Mammary epithelial cell (primary cell): ENCODE results near the gene GABRD.

Experiments used
- EZH2 ChIP-seq: IDR thresholded peaks from 2 replicates; pipeline ENCODE4 v1.6.1; 2012; ENCODE audit warnings: low read length, inconsistent platforms, borderline replicate concordance
- TF ChIP-seq, protein P1 (sequence below), 2 donors: IDR thresholded peaks in 1 of 2; conservative IDR thresholded peaks in 1 of 2; 2 replicates each; pipeline ENCODE4 v1.5.1; 2011 to 2012; ENCODE audit warnings: inconsistent platforms in 2 of 2, low read length in 2 of 2, mild to moderate bottlenecking in 2 of 2, control low read depth in 1 of 2, low read depth in 1 of 2; ENCODE audit not compliant: insufficient read depth in 1 of 2; ENCODE audit errors: extremely low read depth in 1 of 2

DNA sequence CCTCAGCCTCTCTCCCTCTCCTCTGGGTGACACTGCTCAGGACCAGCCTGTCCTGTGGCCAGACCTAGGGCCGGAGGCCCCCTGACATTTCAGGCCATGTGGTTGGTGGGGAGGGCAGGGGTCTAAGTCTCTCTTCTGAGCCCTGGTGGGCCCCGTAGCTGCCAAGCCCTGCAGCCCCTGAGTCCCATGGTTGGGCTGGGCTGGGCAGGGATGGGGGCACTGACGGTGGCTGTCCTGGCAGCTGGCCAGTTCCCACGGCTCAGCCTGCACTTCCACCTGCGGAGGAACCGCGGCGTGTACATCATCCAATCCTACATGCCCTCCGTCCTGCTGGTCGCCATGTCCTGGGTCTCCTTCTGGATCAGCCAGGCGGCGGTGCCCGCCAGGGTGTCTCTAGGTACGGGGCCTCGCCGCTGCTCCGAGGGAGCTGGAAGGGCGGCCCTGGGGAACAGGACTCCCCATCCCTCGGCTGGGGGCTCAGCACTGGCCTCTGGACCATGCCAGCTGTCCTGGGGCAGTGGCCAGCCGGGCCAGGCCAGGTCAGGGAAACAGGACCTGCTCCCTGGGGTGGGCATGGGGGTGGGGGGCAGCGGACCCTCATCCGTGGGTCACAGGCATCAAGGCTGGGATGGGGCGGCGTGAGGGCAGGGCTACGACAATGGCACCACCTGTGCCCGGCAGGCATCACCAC lies 9.9 kb downstream of the GABRD start:
- TF ChIP-seq, protein P1, sequence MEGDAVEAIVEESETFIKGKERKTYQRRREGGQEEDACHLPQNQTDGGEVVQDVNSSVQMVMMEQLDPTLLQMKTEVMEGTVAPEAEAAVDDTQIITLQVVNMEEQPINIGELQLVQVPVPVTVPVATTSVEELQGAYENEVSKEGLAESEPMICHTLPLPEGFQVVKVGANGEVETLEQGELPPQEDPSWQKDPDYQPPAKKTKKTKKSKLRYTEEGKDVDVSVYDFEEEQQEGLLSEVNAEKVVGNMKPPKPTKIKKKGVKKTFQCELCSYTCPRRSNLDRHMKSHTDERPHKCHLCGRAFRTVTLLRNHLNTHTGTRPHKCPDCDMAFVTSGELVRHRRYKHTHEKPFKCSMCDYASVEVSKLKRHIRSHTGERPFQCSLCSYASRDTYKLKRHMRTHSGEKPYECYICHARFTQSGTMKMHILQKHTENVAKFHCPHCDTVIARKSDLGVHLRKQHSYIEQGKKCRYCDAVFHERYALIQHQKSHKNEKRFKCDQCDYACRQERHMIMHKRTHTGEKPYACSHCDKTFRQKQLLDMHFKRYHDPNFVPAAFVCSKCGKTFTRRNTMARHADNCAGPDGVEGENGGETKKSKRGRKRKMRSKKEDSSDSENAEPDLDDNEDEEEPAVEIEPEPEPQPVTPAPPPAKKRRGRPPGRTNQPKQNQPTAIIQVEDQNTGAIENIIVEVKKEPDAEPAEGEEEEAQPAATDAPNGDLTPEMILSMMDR (conservative IDR thresholded peaks at IDR 0.05 in 1 of 2, IDR thresholded peaks at IDR 0.05 in 1 of 2; ENCODE audit: extremely low read depth in 1 of 2, insufficient read depth in 1 of 2, low read depth in 1 of 2, low read length in 2 of 2): no peak
- TF ChIP-seq EZH2: no peak
